HG03280 (cell line): ENCODE measurements around the gene LTO1.

Source experiments
- ATAC-seq: cut with Tn5 transposase; IDR thresholded peaks from one replicate; pipeline ENCODE4 v1.9.1; 2021; ENCODE audit warnings: mild to moderate bottlenecking, moderate library complexity; ENCODE audit not compliant: unreplicated experiment

The LTO1 gene, protein sequence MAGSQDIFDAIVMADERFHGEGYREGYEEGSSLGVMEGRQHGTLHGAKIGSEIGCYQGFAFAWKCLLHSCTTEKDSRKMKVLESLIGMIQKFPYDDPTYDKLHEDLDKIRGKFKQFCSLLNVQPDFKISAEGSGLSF

DNA sequence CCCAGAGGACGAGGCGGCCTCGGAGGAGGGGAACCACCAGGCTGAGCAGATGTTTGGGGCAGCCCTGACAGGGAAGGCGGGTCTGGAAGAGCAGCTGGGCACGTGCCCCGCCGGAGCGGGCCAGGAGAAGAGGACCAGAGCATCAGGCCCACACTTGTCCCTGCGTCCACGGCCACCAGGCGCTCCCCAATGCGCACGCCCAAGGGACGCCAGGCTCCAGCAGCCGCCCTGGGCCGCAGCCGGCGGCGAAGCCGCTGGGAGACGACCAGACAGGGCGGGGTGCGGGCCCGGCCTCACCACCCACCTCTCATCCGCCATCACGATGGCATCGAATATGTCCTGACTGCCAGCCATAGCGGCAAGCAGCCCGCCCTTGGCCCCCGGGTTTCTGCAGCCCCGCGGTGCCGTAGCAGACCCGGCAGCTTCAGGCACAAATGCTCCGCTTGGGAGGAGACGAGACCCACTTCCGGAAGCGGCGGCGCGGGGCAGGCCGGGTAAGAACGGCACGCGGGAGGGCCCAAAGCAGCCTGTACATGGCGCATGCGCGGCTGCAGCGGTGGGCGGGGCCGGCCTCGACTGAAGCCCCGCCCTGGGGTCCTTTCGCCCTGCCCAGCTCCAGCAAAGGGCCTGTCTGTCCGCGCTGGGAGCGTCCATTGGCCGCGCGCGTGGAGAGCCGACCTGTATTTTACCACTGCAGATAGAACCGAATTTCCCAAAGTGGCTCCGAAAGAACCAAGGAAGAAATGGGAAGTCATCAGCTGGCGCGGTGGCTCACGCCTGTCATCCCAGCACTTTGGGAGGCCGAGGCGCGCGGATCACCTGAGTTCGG, at the start of gene LTO1:
Gene LTO1 (minus strand): TSS at position 468 of the 829 bp plus-strand sequence. CDS start 114 bp downstream, at position 354.
- ATAC-seq, result peak; percentile 86

DNA sequence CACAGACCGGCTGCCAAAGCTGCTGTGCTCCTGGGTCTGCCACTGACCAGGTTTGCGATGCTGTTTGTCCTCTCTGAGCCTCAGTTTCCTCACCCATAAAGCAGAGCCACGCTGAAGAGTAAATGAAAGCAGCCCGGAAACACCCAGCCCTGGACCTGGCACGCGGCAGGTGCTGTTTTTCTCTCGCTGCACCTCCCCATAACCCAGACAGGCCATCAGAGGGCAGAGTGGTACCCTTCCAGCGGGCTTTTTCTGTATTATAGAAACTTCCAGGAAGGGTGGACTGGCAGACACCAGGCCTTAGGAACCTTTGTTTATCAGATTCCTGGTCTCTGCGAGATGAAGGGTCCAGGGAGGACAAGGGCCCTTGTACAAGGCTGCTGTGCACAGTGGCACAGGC, 46.6 kb upstream of the LTO1 start:
- no peak for ATAC-seq

DNA sequence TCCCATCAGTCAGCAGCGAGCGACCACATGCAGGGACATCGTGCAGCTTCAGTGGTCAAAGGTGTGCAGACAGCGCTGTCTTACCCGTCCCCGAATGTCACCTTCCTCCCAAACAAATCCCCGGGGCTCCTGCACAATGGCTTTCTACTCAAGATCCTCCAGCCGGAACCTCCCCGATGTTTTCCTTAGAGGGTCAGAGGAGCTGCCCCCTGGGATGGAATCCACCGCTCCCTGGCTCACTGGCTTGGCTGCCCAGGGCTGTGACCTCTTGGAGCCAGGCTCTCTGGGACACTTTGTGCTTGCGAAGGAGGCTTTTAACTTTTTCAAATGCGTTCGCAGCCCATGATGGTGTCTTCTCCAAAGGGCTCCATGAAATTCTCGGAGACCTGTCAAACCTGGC, 46.0 kb upstream of the LTO1 start:
- no peak for ATAC-seq

DNA sequence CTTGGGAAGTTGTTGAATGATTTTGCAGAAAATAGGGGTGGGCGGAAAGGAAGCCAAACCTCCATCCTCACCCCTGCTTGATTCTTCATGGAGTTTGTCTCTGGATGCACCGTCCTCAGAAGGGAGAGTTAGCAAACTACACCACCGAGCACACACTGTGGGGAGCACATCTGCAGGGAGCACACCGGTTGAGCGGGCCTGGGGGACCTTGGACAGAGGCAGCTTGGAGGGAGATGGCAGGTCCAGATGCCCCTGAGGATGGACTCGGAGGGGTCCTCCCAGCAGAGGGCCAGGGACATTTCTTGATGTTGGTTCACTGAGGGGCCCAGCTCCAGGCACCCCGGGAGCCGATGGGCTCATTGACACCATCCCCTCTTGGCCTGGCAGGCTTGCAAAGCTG, 43.8 kb upstream of the LTO1 start:
- no peak for ATAC-seq

DNA sequence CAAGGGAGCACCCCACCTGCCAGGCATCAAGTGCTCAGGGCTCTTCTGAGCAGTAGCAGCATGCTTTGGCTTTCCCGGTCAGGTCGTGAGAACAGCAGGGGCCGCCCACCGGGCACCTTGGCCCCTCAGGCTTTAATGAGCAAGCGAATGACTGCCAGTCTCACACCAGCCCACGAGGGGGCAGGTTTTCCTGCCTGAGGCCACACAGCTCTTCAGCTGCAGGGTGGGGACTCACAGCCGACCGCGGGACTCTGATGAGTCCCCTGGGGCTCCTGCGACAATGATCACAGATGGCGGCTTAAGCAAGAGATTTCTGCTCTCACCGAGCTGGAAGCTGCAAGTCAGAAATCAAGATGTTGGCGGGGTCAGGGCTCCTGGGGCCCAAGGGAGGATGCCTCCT, 43.0 kb upstream of the LTO1 start:
- no peak for ATAC-seq

DNA sequence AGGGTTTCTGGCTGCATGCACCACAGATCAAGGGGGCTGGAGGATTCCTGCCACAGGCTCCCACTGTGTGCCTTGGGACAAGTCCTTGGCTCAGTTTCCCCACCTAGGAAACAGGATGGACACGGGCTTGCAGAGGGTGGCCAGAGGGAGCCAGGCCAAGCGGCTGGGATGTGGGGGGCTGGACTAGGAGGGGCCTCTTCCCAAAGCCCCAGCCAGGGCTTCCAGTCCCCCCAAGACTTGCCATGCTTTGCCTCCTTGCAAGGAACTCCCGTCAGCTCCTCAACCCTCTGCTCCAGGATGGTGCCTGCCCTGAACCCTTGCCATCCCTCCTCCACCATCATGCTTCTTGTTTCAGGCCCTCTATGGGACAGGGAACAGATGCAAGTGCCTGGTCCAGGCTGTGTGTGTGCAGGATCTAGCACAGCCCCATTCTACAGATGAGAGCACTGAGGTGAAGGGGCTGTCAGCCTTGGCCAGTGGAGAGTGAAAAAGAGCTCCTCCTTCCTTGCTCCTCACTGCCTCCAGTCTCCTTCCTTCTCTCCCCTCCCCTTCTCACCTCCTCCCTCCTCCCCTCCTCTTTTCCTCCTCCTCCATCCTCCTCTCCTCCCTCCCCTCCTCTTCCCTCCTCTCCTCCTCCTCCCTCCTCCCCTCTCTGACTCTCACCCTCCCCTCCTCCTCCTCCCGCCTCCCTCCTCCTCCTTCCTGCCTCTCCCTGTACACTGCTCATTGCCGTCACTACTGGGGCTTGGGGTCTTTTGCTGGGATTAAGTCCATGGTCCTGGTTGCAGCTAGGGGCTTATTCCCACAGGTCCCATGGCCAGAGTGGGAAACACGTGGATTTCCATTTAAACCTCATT, 42.0 kb upstream of the LTO1 start:
- ATAC-seq, result no peak

DNA sequence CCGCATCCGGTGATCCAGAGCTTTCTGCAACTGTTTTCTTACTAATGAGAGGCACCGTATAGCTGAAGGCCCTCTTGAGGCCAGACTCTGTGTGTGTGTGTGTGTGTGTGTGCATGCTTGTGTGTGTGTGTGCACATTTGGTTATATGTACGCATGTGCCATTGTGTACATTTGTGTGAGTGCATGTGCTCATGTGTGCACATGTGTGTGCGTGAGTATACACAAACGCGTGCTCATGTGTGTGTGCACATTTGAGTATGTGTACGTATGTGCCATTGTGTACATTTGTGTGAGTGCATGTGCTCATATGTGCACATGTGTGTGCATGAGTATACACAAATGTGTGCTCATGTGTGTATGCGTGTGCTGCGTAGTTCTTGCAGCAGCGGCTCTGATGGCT, 40.9 kb upstream of the LTO1 start:
- no peak for ATAC-seq

DNA sequence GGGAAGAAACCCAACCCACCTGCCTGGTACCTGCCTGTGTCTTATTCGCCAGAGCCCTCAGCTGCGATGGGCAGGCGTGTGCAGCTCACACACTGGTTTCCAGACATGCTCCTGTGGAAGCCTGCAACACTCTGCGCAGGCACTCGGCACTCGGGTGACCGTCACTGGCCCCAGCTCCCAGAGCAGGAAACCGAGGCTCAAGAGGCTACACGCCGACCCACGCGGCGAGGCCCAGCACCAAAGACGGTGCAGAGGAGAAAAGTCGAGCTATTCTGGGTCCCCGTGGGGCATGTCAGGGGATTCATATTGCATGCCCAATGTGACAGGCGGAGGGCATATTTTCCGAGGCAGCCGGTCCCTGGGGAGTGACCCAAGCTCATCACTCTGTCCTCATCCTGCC, 40.3 kb upstream of the LTO1 start:
- no peak for ATAC-seq

DNA sequence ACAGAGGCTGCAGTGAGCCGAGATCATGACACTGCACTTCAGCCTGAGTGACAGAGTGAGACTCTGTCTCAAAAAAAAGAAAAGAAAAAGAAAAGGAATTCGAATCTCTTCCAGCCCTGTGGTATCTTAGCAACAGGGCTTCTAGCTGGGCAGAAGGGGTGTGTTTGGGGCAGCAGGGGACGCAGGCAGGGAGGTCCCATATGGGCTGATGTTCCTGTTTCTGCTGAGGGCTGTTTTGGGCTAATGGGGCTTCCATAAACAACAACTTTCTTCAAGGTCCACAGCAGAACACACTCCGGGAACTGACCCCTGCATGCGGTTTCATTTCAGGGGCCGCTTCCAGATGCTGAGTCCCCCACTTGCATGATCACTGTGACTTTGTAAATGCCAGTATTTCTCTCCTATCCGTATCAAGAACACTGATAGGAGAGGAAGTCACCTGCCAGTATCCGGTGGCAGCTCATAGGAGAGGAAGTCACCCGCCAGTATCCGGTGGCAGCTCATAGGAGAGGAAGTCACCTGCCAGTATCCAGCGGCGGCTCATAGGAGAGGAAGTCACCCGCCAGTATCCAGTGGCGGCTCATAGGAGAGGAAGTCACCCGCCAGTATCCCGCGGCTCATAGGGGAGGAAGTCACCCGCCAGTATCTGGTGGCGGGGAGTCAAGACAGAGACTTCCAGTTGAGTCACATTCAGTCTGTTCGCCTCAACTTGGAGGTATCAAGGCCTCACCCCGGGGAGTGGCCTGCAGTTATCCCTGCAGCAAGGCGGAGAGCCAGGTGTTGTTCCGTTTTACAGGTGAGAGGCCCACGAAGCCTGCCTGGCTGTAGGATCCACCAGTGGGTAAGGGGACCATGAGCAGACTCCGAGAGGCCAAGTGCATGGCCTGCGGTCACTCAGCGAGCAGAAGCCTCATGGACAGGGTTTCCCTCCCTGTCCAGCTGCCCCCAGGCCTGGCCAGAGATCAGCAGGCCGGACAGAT, 37.0 kb upstream of the LTO1 start:
- ATAC-seq, result no peak

DNA sequence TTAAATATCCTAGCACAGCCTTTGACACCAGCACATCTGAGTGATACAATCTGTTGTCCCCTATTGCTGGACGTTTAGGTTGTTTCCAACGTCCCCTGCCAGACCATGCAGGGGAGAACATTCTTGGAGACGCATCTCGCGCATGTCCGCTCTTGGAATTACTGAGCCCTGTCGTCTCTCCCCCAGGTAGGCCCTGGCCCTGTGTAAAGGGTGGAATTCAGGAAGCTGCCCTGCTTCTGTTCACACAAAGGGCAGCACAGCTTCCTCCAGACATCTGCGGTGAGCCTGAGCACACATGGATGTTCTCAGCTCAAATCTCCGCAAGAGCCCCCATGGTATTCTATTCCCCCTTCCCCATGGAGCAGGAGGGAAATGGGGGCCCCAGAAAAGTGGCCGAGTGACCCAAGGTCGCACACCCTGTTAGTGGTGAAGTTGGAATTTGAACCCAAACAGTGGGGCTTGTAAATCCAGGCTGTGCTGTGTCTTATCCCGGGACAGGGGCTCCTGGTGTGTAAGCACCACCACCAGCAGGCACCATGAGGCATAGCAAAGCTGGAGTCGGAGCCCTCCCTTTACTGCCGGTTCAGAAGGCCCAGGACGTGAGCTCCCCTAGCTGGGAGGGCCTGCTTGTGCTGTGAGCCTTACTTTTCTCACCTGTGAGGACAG, 33.7 kb upstream of the LTO1 start:
- ATAC-seq, result no peak

DNA sequence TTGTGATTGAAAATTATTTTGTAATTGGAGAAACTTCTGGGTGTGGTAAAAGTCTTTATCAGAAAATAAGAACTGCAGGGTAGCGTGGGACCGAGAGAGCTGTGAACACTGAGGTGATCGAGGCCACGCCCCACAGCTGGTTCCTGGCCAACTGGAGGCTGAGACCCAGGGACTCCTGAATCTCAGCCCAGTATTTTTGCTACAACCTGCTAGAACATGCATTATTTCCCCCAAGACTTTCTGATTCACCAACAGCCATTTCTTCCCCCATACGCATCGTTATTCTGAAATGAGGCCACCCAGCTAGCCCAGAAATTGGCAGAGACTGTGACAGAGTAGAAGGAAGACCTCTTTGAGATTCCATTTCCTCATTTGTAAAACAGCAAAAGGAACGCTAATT, 32.0 kb upstream of the LTO1 start:
- ATAC-seq, result no peak

DNA sequence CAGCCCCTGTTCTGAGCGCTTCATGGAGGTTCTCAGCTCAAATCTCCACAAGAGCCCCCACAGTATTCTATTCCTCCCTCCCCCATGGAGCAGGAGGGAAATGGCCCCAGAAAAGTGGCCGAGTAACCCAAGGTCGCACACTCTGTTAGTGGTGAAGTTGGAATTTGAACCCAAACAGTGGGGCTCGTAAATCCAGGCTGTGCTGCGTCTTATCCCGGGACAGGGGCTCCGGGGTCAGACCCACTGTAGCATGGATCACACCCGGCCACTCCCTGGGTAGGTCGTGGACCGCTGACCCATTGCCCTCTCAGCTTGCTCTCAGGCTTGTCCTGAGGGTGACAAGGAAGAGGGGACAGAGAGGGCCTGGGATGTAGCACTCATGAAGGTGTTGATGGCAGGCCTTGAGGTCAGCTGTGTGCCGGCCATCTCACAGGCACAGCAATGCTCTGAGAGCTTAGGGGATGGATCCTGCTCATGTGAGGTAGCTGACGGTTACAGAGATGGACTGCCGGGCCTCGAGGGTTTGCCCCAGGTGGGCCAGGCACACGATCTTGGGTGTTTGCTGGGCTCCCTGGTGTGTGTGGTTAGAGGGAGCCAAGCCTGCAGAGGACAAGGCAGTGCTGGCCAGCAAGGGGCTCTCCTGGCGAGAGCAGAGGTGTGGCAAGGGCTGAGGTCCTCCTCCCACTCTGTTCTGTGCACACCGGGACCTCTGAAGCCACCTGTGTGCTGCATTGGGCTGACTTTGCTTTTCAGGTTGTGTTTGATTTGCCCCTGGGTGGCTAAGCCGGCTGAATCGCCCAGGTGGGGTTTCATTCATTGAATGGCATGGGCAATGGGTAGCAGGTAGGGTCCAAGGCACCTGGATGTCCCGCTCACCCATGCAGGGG, 31.0 kb upstream of the LTO1 start:
- ATAC-seq, result no peak

DNA sequence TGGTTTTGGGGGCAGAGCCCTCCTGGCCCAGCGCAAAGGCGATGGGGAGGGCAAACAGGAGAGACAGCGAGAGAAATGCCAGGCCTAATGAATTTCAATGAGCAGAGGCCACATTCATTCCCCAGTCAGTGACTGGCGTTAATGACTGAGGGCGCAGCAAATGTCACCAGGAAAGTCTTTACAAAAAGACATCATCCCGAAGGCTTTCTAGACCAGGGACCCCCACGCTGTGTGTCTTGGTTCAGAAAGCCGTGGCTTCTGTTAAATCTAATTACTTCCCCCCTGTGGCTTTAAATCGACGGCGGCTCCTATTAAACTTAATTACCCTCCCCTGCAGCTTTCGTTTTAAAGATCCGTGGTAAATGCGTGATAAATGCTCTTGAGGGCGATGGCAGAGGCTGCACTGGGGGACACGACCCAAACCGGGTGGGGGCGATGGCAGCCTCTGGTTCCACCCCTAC, 30.2 kb upstream of the LTO1 start:
- no peak for ATAC-seq

DNA sequence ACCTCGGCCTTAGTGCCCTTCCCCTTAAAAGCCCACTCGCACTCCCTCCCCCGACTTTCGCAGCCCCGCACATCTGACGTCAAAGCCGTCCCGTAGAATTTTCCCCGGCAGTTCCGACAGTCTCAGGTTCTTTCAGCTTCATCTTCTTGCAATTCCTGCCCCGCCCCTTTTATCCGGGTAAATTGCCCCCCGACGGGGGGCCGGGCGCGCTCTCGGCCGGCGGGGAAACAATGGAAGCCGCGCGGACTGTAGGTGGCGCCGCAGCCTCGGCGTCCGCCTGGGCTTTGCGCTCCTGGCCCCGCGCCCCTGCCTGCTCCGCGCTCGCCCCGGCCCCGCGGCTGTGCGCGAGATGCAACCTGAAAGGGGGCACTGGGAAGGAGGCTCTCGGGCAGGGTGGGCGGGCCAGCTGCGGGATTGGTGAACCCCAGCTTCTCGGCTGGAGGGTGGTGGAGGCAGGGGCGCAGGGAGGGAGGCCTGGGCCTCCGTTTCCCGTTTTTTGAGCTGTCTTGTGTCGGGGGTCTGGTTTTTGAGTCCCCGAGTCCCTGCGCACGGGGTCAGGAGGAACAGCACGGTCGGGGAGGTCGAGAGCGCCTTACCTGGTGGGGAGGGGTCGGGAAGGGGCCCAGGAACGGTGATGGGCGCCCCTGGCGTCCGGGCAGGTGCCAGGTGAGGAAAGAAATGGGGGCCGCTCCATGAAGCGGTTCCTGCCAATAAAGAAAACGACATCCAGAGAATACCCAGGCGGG, 29.5 kb upstream of the LTO1 start:
- no peak for ATAC-seq

DNA sequence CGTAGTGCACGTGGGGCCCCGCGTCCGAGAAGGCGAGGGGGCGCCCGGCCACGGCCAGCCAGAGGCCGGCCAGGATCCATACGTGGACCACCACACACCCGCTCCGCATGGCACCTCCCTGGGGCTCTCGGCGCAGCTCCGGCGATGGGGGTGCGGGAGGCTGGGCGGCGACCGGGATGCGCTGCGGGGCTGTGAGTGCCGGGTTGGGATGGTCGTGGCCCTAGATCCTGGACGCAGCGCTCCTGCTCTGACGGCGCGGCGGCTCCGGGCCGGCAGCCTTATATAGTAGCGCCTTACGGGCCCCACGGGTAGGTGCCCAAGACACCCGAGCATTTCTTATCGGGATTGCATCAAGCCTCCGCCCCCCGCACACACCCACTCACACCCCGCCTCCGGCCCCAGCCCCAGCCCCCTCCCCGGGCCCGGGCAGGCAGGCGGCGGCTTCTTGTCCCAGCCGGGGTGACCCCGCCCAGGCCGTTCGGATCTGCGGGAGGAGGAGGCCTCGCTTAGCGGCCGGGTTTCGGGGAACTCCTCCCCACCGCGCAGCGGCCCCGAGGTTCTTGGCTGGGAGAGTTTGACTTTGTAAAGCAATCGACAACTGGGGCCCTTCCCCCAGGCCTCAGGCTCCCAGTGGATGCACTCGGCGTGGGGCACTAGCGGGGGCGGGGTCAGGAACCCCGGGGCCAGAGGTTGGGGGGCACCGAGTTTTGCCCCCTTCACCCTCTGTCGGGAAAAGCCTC, 28.8 kb upstream of the LTO1 start, which contains the start of gene FGF19:
Gene FGF19 (minus strand): TSS at position 255 of the 740 bp plus-strand sequence. CDS start 146 bp downstream, at position 109.
- no peak for ATAC-seq

DNA sequence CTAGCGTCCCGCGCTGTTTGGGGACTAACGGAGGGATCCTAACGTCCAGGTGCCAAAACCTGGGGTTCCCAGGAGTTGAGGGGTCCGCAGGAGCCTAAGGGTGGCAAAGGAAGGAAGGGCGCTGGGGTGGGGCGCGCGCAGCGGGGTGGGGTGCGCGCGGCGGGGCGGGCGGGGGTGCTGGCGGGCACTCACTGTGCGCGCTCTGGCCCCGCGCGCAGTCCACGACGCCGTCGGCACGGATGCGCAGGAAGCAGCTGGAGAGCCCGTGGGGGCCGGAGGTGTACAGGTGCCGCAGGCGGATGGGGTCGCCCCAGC, 28.3 kb upstream of the LTO1 start:
- ATAC-seq, result no peak

DNA sequence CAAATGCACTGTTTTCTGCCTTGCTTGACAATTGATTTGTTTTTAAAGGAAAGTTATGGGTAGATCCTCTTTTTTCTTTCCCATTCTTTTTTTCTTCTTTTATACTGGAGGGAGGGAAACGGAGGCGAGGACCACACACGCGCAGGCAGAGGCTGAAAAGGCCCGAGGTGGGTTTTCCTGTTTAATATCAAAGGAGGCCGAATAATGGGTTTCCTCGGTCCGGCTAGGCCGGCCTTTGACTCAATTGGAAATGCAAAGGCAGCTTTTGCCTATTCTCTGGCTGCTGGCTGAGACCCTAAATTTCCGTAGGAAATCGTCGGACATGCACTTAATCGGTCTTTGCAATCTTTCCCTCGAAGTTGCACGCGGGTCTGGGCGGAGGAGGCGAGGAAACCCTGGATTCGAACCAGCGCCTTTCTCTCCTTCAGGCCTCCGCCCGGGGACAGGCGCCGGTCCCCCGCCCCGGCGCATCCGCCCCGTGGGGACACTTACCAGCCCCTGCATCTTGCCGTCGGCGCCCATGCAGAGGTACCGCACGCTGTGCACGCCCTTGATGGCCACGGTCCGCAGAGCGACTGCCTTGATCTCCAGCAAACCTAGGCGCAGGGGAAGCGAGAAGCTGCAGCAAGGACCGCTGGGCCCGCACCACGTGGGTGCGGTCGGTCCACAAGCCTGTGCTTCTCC, 27.8 kb upstream of the LTO1 start:
- ATAC-seq, result no peak
